ENCODE measurements around the gene KAT6B.
A peak's percentile ranks its signal among the peaks of the same experiment; 100 is the strongest.

Gene KAT6B

GRCh38 chr10:74925291-74925690, 98.9 kb downstream of the KAT6B start:
- no peak for DNase-seq

GRCh38 chr10:74925708-74926107, 99.3 kb downstream of the KAT6B start:
- DNase-seq, result no peak

- no peak for DNase-seq
These were observed 100.6 kb downstream of the KAT6B start for GRCh38 chr10:74926791-74927585.

- DNase-seq, result no peak
These were observed 101.3 kb downstream of the KAT6B start for GRCh38 chr10:74927701-74928100.

- no peak for DNase-seq
These were observed 102.4 kb downstream of the KAT6B start for GRCh38 chr10:74928742-74929191.

- no peak for DNase-seq
These were observed 102.8 kb downstream of the KAT6B start for GRCh38 chr10:74929197-74929596.

GRCh38 chr10:74930965-74931364, 104.6 kb downstream of the KAT6B start:
- no peak for DNase-seq

GRCh38 chr10:74932648-74933047, 106.2 kb downstream of the KAT6B start:
- peak; percentile 56 for DNase-seq

GRCh38 chr10:74934100-74934812, 107.9 kb downstream of the KAT6B start:
- no peak for DNase-seq

GRCh38 chr10:74936577-74937265, 110.3 kb downstream of the KAT6B start:
- no peak for DNase-seq

GRCh38 chr10:74937266-74937856, 111.0 kb downstream of the KAT6B start:
- DNase-seq, result no peak

GRCh38 chr10:74944205-74944604, 117.8 kb downstream of the KAT6B start:
- no peak for DNase-seq

- no peak for DNase-seq
These were observed 121.5 kb downstream of the KAT6B start for GRCh38 chr10:74947781-74948401.

- DNase-seq, result no peak
These were observed 122.8 kb downstream of the KAT6B start for GRCh38 chr10:74949034-74949832.

GRCh38 chr10:74949843-74950765, 123.7 kb downstream of the KAT6B start:
- DNase-seq, result no peak

- DNase-seq, result no peak
These were observed 126.8 kb downstream of the KAT6B start for GRCh38 chr10:74953214-74953613.

- DNase-seq, result no peak
These were observed 129.4 kb downstream of the KAT6B start for GRCh38 chr10:74955796-74956195.

- no peak for DNase-seq
These were observed 130.2 kb downstream of the KAT6B start for GRCh38 chr10:74956555-74957111.

GRCh38 chr10:74957285-74957961, 131.0 kb downstream of the KAT6B start:
- no peak for DNase-seq

GRCh38 chr10:74958316-74958715, 131.9 kb downstream of the KAT6B start:
- no peak for DNase-seq

Data from right forelimb (tissue), 1 donor.